BE2C (cell line): Measurements from ENCODE around the gene GRHPR.

Experiments used
- DNase-seq: peaks from one replicate; pipeline ENCODE4 v3.0.0-alpha.2; 2020
- H3K27me3 ChIP-seq: fragments of 250-450 bp; sonication (Bioruptor Pico); 2 replicates; pipeline ENCODE4 v1.5.1; 2020; ENCODE audit warnings: mild to moderate bottlenecking
- H3K36me3 ChIP-seq: fragments of 250-450 bp; sonication (Bioruptor Pico); 2 replicates; pipeline ENCODE4 v1.5.1; 2020; ENCODE audit warnings: mild to moderate bottlenecking
- H3K4me1 ChIP-seq: fragments of 250-450 bp; sonication (Bioruptor Pico); 2 replicates; pipeline ENCODE4 v1.5.1; 2020
- H3K4me3 ChIP-seq: 2 replicates; pipeline ENCODE4 v1.5.1; 2011; ENCODE audit warnings: low read depth, low read length
- H3K9me3 ChIP-seq: fragments of 250-450 bp; sonication (Bioruptor Pico); 2 replicates; pipeline ENCODE4 v1.5.1; 2020
- TF ChIP-seq, protein P1 (sequence below): IDR thresholded peaks from 2 replicates; pipeline ENCODE4 v1.5.1; 2012; ENCODE audit warnings: mild to moderate bottlenecking, low read depth, low read length

The GRHPR gene

GRCh38 chr9:37443566-37443965, 21.1 kb downstream of the GRHPR start:
- Histone ChIP-seq H3K36me3 (peaks cover 47% of the 10 kb centered on the region), H3K4me3 (no peak overlapping the region), H3K9me3 (no peaks in the 10 kb centered on the region), H3K27me3 (no peaks in the 10 kb centered on the region), H3K4me1 (peaks cover 7% of the 10 kb centered on the region; the same call in 1 of the 2 replicates)
- DNase-seq: no peak
- TF ChIP-seq, protein P1, sequence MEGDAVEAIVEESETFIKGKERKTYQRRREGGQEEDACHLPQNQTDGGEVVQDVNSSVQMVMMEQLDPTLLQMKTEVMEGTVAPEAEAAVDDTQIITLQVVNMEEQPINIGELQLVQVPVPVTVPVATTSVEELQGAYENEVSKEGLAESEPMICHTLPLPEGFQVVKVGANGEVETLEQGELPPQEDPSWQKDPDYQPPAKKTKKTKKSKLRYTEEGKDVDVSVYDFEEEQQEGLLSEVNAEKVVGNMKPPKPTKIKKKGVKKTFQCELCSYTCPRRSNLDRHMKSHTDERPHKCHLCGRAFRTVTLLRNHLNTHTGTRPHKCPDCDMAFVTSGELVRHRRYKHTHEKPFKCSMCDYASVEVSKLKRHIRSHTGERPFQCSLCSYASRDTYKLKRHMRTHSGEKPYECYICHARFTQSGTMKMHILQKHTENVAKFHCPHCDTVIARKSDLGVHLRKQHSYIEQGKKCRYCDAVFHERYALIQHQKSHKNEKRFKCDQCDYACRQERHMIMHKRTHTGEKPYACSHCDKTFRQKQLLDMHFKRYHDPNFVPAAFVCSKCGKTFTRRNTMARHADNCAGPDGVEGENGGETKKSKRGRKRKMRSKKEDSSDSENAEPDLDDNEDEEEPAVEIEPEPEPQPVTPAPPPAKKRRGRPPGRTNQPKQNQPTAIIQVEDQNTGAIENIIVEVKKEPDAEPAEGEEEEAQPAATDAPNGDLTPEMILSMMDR: no peak

DNA sequence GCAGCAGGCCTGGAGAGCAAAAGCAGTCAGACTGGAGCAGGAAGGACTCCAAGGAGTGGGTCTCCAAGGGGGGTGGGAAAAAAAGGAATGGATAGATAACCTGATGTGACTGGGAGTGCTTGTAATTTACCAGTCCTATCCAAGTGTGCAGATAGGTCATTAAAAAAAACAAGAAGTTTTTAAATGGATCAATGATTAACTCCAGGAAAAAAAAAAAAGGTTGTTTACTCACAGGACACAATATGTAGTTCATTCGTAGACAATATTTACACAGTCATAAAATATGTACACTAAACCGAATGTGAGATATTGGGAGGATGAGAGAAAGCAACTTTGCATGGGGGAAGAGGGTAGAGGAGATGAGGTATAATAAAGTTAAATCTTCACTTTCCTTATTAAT, 22.4 kb downstream of the GRHPR start:
- Histone ChIP-seq H3K27me3 (no peaks in the 10 kb centered on the region), H3K4me1 (peaks cover 7% of the 10 kb centered on the region; the same call in 1 of the 2 replicates), H3K9me3 (no peaks in the 10 kb centered on the region), H3K36me3 (peaks cover 36% of the 10 kb centered on the region), H3K4me3 (no peak overlapping the region)
- TF ChIP-seq, protein P1: no peak
- DNase-seq: no peak

DNA sequence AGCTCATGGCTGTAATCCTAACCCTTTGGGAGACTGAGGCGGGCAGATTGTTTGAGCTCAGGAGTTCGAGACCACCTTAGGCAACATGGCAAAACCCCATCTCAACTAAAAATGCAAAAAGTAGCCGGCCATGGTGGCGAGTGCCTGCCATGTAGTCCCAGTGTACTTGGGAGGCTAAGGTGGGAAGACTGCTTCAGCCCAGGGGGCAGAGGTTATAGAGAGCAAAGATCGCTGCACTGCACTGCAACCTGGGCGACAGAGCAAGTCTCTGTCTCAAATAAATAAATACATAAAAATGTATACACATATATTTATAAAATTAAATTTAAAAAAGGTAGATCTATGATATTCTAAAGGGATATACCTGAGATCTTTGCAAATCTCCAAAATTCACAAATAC, 23.3 kb downstream of the GRHPR start:
- no peaks in the 10 kb centered on the region for H3K27me3 ChIP-seq
- H3K4me1 ChIP-seq: peaks cover 7% of the 10 kb centered on the region; the same call in 1 of the 2 replicates
- peaks cover 29% of the 10 kb centered on the region for H3K36me3 ChIP-seq
- no peaks in the 10 kb centered on the region for H3K9me3 ChIP-seq
- no peak overlapping the region for H3K4me3 ChIP-seq
- TF ChIP-seq, protein P1: no peak
- DNase-seq: no peak

GRCh38 chr9:37446401-37446800, 23.9 kb downstream of the GRHPR start:
- TF ChIP-seq, protein P1: no peak
- Histone ChIP-seq H3K36me3 (peaks cover 23% of the 10 kb centered on the region), H3K4me1 (peaks cover 7% of the 10 kb centered on the region; the same call in 1 of the 2 replicates), H3K9me3 (no peaks in the 10 kb centered on the region), H3K4me3 (no peak overlapping the region), H3K27me3 (no peaks in the 10 kb centered on the region)
- no peak for DNase-seq

DNA sequence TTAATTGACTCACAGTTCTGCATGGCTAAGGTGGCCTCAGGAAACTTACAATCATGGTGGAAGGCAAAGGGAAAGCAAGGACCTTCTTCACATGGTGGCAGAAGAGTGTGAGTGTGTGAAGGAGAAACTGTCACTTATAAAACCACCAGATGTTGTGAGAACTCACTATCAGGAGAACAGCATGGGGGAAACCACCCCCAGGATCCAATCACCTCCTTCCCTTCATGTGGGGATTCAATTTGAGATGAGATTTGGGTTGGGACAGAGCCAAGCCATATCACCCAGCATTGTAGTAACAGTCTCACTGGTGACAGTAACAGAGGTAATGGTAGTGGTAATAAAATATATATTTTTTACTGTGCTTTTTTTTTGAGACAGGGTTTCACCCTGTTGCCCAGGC, 24.6 kb downstream of the GRHPR start:
- Histone ChIP-seq H3K9me3 (no peaks in the 10 kb centered on the region), H3K36me3 (peaks cover 16% of the 10 kb centered on the region), H3K4me3 (no peak overlapping the region), H3K27me3 (no peaks in the 10 kb centered on the region), H3K4me1 (peaks cover 10% of the 10 kb centered on the region)
- TF ChIP-seq, protein P1: no peak
- no peak for DNase-seq

DNA sequence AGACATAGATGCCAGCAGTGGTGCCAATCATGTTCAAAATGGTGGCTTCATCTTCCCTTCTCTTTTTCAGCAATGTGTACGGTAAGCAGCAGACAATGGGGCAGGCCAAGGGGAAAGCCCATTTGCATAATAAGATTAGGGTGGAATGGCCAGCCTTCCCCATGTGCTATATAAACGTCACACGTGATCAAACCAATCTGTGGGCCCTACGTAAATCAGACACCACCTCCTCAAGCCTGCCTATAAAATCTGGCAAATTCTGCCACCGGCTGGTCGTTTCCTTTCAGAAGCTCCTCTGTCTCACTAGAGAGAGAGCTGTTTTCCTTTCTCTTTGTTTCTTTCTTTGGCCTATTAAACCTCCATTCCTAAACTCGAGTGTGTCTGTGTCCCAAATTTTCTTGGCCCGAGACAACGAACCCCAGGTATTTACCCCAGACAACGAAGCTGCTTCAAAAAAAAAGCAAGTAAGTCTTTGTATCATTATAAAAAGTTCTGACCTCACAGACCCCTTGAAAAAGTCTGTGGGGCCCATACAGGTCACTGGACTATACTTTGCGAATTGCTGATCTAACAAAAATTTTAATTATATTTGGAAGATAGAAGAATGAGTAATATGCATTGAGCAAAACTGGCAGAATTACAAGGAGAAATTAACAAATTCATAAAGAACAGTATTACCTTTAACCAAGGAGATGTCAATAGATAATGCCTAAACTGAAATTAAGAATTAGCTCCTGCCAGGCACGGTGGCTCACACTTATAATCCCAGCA, 27.6 kb downstream of the GRHPR start:
- Histone ChIP-seq H3K4me1 (peaks cover 15% of the 10 kb centered on the region), H3K36me3 (peaks cover 8% of the 10 kb centered on the region), H3K9me3 (no peaks in the 10 kb centered on the region), H3K4me3 (peak overlapping the region; percentile 38), H3K27me3 (no peaks in the 10 kb centered on the region; the same call in 1 of the 2 replicates)
- DNase-seq: peak; percentile 86
- TF ChIP-seq, protein P1: peak; percentile 48
